GM12874 (cell line): Measurements from ENCODE around the gene ATP9B.

Source experiments
- CTCF ChIP-seq: IDR thresholded peaks from 2 replicates; pipeline ENCODE4 v1.5.1; 2011; ENCODE audit warnings: low read depth, mild to moderate bottlenecking, control low read depth, low read length, moderate library complexity; ENCODE audit not compliant: insufficient read depth

ATP9B gene

GRCh38 chr18:79117788-79118187 lies 48.6 kb downstream of the ATP9B start:
- no peak for TF ChIP-seq CTCF

GRCh38 chr18:79118797-79119196 lies 49.6 kb downstream of the ATP9B start:
- TF ChIP-seq CTCF: no peak

GRCh38 chr18:79121746-79122474 lies 52.7 kb downstream of the ATP9B start:
- no peak for TF ChIP-seq CTCF

- TF ChIP-seq CTCF: no peak
Observed at GRCh38 chr18:79123948-79124347, 54.8 kb downstream of the ATP9B start.

GRCh38 chr18:79129120-79129519 lies 59.9 kb downstream of the ATP9B start:
- TF ChIP-seq CTCF: no peak

- no peak for TF ChIP-seq CTCF
Observed at GRCh38 chr18:79133724-79134123, 64.5 kb downstream of the ATP9B start.

- TF ChIP-seq CTCF: no peak
Observed at GRCh38 chr18:79135924-79136323, 66.7 kb downstream of the ATP9B start.
